ENCODE results near the gene ZNF385B. TPM values are rescaled to one million over a fixed set of nuclear protein-coding genes. Genes with fewer than 3 reads are reported as not detected.

ZNF385B gene
- total RNA-seq, 1 experiment from 2014 or later, result not detected

GRCh38 chr2:179677077-179677688 lies 184.2 kb downstream of the ZNF385B start:
- no peaks in the 10 kb centered on the region for H3K27me3 ChIP-seq (ENCODE audit: low read length)
- no peaks in the 10 kb centered on the region for H3K9me3 ChIP-seq (ENCODE audit: low read length)
- no peak overlapping the region for H2AFZ ChIP-seq (ENCODE audit: low read length)
- H4K20me1 ChIP-seq (ENCODE audit: insufficient read depth, low read depth, low read length), result no peaks in the 10 kb centered on the region
- no peak for DNase-seq
- no peaks in the 10 kb centered on the region for H3K79me2 ChIP-seq (ENCODE audit: low read length)
- no peak overlapping the region for H3K27ac ChIP-seq (ENCODE audit: low read length)
- no peak overlapping the region for H3K4me2 ChIP-seq (ENCODE audit: low read depth, low read length, poor library complexity, severe bottlenecking)
- H3K9ac ChIP-seq (ENCODE audit: low read length), result no peak overlapping the region
- no peaks in the 10 kb centered on the region for H3K4me1 ChIP-seq (ENCODE audit: low read length)
- H3K9me2 ChIP-seq (replicated peaks; ENCODE audit: insufficient read depth, low read length), result no peaks in the 10 kb centered on the region
- no peaks in the 10 kb centered on the region for H3K36me3 ChIP-seq (ENCODE audit: insufficient read depth, low read length)
- H3K4me3 ChIP-seq (ENCODE audit: low read length), result no peak overlapping the region

GRCh38 chr2:179675435-179675834 lies 186.0 kb downstream of the ZNF385B start:
- no peak overlapping the region for H3K4me3 ChIP-seq (ENCODE audit: low read length)
- DNase-seq, result no peak
- H3K9me3 ChIP-seq (ENCODE audit: low read length), result no peaks in the 10 kb centered on the region
- H3K4me1 ChIP-seq (ENCODE audit: low read length), result no peaks in the 10 kb centered on the region
- H3K9me2 ChIP-seq (replicated peaks; ENCODE audit: insufficient read depth, low read length), result no peaks in the 10 kb centered on the region
- H2AFZ ChIP-seq (ENCODE audit: low read length), result no peak overlapping the region
- no peaks in the 10 kb centered on the region for H3K79me2 ChIP-seq (ENCODE audit: low read length)
- H3K9ac ChIP-seq (ENCODE audit: low read length), result no peak overlapping the region
- no peaks in the 10 kb centered on the region for H3K36me3 ChIP-seq (ENCODE audit: insufficient read depth, low read length)
- H4K20me1 ChIP-seq (ENCODE audit: insufficient read depth, low read depth, low read length), result no peaks in the 10 kb centered on the region
- no peak overlapping the region for H3K4me2 ChIP-seq (ENCODE audit: low read depth, low read length, poor library complexity, severe bottlenecking)
- H3K27ac ChIP-seq (ENCODE audit: low read length), result no peak overlapping the region
- no peaks in the 10 kb centered on the region for H3K27me3 ChIP-seq (ENCODE audit: low read length)

GRCh38 chr2:179671043-179671981 lies 190.1 kb downstream of the ZNF385B start:
- no peaks in the 10 kb centered on the region for H3K9me3 ChIP-seq (ENCODE audit: low read length)
- no peak for DNase-seq
- no peak overlapping the region for H2AFZ ChIP-seq (ENCODE audit: low read length)
- H3K36me3 ChIP-seq (ENCODE audit: insufficient read depth, low read length), result no peaks in the 10 kb centered on the region
- H3K4me1 ChIP-seq (ENCODE audit: low read length), result no peaks in the 10 kb centered on the region
- no peak overlapping the region for H3K4me2 ChIP-seq (ENCODE audit: low read depth, low read length, poor library complexity, severe bottlenecking)
- H3K79me2 ChIP-seq (ENCODE audit: low read length), result no peaks in the 10 kb centered on the region
- no peak overlapping the region for H3K9ac ChIP-seq (ENCODE audit: low read length)
- no peaks in the 10 kb centered on the region for H4K20me1 ChIP-seq (ENCODE audit: insufficient read depth, low read depth, low read length)
- H3K4me3 ChIP-seq (ENCODE audit: low read length), result no peak overlapping the region
- H3K9me2 ChIP-seq (replicated peaks; ENCODE audit: insufficient read depth, low read length), result no peaks in the 10 kb centered on the region
- no peak overlapping the region for H3K27ac ChIP-seq (ENCODE audit: low read length)
- no peaks in the 10 kb centered on the region for H3K27me3 ChIP-seq (ENCODE audit: low read length)

GRCh38 chr2:179669196-179669595 lies 192.2 kb downstream of the ZNF385B start:
- H4K20me1 ChIP-seq (ENCODE audit: insufficient read depth, low read depth, low read length), result no peaks in the 10 kb centered on the region
- no peak overlapping the region for H3K4me2 ChIP-seq (ENCODE audit: low read depth, low read length, poor library complexity, severe bottlenecking)
- no peaks in the 10 kb centered on the region for H3K4me1 ChIP-seq (ENCODE audit: low read length)
- no peaks in the 10 kb centered on the region for H3K9me2 ChIP-seq (replicated peaks; ENCODE audit: insufficient read depth, low read length)
- H3K36me3 ChIP-seq (ENCODE audit: insufficient read depth, low read length), result no peaks in the 10 kb centered on the region
- DNase-seq, result no peak
- no peaks in the 10 kb centered on the region for H3K9me3 ChIP-seq (ENCODE audit: low read length)
- no peaks in the 10 kb centered on the region for H3K27me3 ChIP-seq (ENCODE audit: low read length)
- no peak overlapping the region for H3K9ac ChIP-seq (ENCODE audit: low read length)
- H3K27ac ChIP-seq (ENCODE audit: low read length), result no peak overlapping the region
- no peak overlapping the region for H3K4me3 ChIP-seq (ENCODE audit: low read length)
- H3K79me2 ChIP-seq (ENCODE audit: low read length), result no peaks in the 10 kb centered on the region
- no peak overlapping the region for H2AFZ ChIP-seq (ENCODE audit: low read length)

- Histone ChIP-seq H3K4me1 (ENCODE audit: low read length) (no peaks in the 10 kb centered on the region), H3K79me2 (ENCODE audit: low read length) (no peaks in the 10 kb centered on the region), H3K9ac (ENCODE audit: low read length) (no peak overlapping the region), H3K9me3 (ENCODE audit: low read length) (no peaks in the 10 kb centered on the region), H3K4me3 (ENCODE audit: low read length) (no peak overlapping the region), H3K27ac (ENCODE audit: low read length) (no peak overlapping the region), H4K20me1 (ENCODE audit: insufficient read depth, low read depth, low read length) (no peaks in the 10 kb centered on the region), H3K9me2 (replicated peaks; ENCODE audit: insufficient read depth, low read length) (no peaks in the 10 kb centered on the region), H3K4me2 (ENCODE audit: low read depth, low read length, poor library complexity, severe bottlenecking) (no peak overlapping the region), H3K36me3 (ENCODE audit: insufficient read depth, low read length) (no peaks in the 10 kb centered on the region), H2AFZ (ENCODE audit: low read length) (no peak overlapping the region), H3K27me3 (ENCODE audit: low read length) (no peaks in the 10 kb centered on the region)
- no peak for DNase-seq
These were observed 196.2 kb downstream of the ZNF385B start for GRCh38 chr2:179664972-179665812.

- Histone ChIP-seq H3K27me3 (ENCODE audit: low read length) (no peaks in the 10 kb centered on the region), H4K20me1 (ENCODE audit: insufficient read depth, low read depth, low read length) (no peaks in the 10 kb centered on the region), H3K36me3 (ENCODE audit: insufficient read depth, low read length) (no peaks in the 10 kb centered on the region), H3K4me1 (ENCODE audit: low read length) (no peaks in the 10 kb centered on the region), H3K4me2 (ENCODE audit: low read depth, low read length, poor library complexity, severe bottlenecking) (no peak overlapping the region), H3K9me3 (ENCODE audit: low read length) (no peaks in the 10 kb centered on the region), H2AFZ (ENCODE audit: low read length) (no peak overlapping the region), H3K27ac (ENCODE audit: low read length) (no peak overlapping the region), H3K79me2 (ENCODE audit: low read length) (no peaks in the 10 kb centered on the region), H3K9ac (ENCODE audit: low read length) (no peak overlapping the region), H3K9me2 (replicated peaks; ENCODE audit: insufficient read depth, low read length) (no peaks in the 10 kb centered on the region), H3K4me3 (ENCODE audit: low read length) (no peak overlapping the region)
- no peak for DNase-seq
These were observed 199.4 kb downstream of the ZNF385B start for GRCh38 chr2:179661986-179662385.

- DNase-seq, result no peak
- no peaks in the 10 kb centered on the region for H3K4me1 ChIP-seq (ENCODE audit: low read length)
- H3K9me2 ChIP-seq (replicated peaks; ENCODE audit: insufficient read depth, low read length), result no peaks in the 10 kb centered on the region
- no peaks in the 10 kb centered on the region for H3K79me2 ChIP-seq (ENCODE audit: low read length)
- H3K4me2 ChIP-seq (ENCODE audit: low read depth, low read length, poor library complexity, severe bottlenecking), result no peak overlapping the region
- H3K4me3 ChIP-seq (ENCODE audit: low read length), result no peak overlapping the region
- H3K9ac ChIP-seq (ENCODE audit: low read length), result no peak overlapping the region
- H2AFZ ChIP-seq (ENCODE audit: low read length), result no peak overlapping the region
- no peaks in the 10 kb centered on the region for H3K36me3 ChIP-seq (ENCODE audit: insufficient read depth, low read length)
- no peaks in the 10 kb centered on the region for H3K27me3 ChIP-seq (ENCODE audit: low read length)
- H4K20me1 ChIP-seq (ENCODE audit: insufficient read depth, low read depth, low read length), result no peaks in the 10 kb centered on the region
- H3K27ac ChIP-seq (ENCODE audit: low read length), result no peak overlapping the region
- no peaks in the 10 kb centered on the region for H3K9me3 ChIP-seq (ENCODE audit: low read length)
These were observed 204.3 kb downstream of the ZNF385B start for GRCh38 chr2:179657068-179657595.

- Histone ChIP-seq H3K79me2 (ENCODE audit: low read length) (no peaks in the 10 kb centered on the region), H3K27ac (ENCODE audit: low read length) (no peak overlapping the region), H3K4me1 (ENCODE audit: low read length) (no peaks in the 10 kb centered on the region), H3K36me3 (ENCODE audit: insufficient read depth, low read length) (no peaks in the 10 kb centered on the region), H3K9ac (ENCODE audit: low read length) (no peak overlapping the region), H4K20me1 (ENCODE audit: insufficient read depth, low read depth, low read length) (no peaks in the 10 kb centered on the region), H2AFZ (ENCODE audit: low read length) (no peak overlapping the region), H3K4me3 (ENCODE audit: low read length) (no peak overlapping the region), H3K9me2 (replicated peaks; ENCODE audit: insufficient read depth, low read length) (no peaks in the 10 kb centered on the region), H3K9me3 (ENCODE audit: low read length) (no peaks in the 10 kb centered on the region), H3K4me2 (ENCODE audit: low read depth, low read length, poor library complexity, severe bottlenecking) (no peak overlapping the region), H3K27me3 (ENCODE audit: low read length) (no peaks in the 10 kb centered on the region)
- no peak for DNase-seq
These were observed 205.8 kb downstream of the ZNF385B start for GRCh38 chr2:179655627-179656026.

Data from Karpas-422 (cell line).